ENCODE measurements around the gene DPRX. TPM values are rescaled to one million over a fixed set of nuclear protein-coding genes. Genes with fewer than 3 reads are reported as not detected.
"Not testable (repeated sequence)": the region's sequence is repeated elsewhere in the genome, so short reads cannot be mapped to it uniquely, and the experiment has no call there.

DPRX gene
- total RNA-seq, 2 donors from 2014 or later = not detected

DNA sequence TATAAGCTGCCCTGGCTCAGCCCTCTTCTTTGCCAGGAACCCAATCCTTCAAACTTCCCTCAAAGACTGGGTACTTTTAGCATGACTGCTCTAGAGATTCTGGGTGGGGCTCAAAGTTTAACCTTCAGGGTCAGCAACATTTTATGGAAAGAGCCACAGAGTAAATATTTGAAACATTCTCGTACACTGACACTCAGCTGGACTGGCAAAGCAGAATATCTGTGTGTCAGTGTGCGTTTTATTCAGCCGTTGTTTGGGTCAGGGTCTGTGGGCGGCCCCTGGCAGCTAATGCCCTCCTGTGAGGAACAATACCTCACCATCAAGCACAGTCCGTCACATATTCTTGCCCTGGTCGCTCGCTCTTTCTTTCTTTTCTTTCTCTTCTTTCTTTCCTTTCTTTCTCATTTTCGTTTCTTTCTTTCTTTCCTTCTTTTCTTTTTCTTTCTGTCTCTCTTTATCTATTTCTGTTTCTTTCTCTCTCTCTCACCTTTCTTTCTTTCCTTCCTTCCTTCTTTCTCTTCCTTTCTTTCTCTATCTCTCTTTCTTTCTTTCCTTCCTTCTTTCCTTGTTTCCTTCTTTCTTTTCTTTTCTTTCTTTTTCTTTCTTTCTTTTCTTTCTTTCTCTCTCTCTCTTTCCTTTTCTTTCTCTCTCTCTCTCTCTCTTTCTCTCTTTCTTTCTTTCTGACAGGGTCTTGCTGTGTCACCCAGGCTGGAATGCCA lies 10.7 kb downstream of the DPRX start:
- no peak for DNase-seq (ENCODE audit: low spot score)
- intact Hi-C loops (cut with DNase I) = no loop called here

DNA sequence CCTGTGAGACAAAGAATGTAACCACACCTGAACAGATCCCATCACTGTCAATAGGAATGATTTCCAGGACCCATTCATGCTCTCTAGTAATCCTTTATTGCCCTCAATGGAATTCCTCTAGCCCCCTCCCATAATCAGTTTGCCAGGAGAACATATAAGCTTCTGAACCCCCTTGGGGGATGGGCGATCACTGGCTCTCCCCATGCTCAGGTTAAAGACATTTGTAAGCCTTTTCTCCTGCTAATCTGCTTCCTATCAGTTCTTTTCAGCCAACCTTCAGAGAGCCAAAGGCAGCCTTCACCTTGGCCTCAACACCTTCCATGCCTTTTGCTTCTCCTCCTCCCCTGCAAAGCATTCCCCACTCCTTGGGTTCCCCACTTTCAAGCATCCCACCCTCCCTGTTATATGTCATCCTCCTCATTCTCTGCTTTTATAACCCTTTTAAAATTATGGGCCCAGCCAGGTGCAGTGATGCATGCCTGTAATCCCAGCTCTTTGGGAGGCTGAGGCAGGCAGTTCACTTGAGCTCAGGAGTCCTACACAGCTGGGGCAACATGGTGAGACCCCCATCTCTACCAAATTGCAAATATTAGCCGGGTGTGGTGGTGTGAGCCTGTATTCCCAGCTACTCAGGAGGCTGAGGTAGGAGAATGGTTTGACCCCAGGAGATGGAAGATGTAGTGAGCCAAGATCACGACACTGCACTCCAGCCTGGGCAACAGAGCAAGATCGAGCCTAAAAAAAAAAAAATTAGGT lies 12.4 kb downstream of the DPRX start:
- intact Hi-C loops (cut with DNase I) = no loop called here
- no peak for DNase-seq (ENCODE audit: low spot score)

DNA sequence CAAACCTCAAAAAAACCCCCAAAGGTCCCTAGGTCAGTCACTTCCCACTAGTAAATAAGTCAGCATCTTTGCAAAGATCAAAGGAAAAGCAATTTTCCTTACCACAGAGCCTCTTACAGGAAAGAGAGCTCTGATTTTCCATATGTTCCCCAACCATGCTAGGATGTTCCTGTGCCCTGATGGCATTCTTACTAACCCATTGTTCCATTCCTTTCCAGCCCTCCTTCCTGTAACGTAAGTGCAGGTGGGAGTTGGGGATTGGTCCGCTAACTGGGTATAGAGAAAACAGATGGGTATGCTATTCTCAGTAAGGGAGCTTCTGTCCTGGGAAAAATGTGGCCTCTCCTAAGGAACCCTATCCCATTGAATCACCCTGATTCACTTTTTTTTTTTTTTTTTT lies 14.3 kb downstream of the DPRX start:
- DNase-seq (ENCODE audit: low spot score) = no peak
- intact Hi-C loops (cut with DNase I) = no loop called here

DNA sequence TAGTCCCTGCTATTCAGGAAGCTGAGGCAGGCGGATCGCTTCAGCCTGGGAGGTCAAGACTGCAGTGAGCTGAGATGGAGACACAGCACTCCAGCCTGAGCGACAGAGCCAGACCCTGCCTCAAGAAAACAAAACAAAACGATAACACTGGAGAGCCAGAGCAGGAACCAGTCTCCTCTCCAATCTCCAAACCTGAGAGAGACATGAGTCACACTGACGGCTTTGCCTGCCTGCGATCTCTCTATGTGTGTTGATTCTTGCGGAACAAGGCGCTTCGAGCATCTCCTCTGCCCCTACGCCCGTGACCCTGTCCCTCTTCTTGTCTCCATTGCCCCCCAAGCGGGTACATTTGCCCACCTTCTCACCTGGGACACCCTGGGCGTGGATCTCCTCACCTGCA lies 15.6 kb downstream of the DPRX start:
- intact Hi-C loops (cut with DNase I) = no loop called here

DNA sequence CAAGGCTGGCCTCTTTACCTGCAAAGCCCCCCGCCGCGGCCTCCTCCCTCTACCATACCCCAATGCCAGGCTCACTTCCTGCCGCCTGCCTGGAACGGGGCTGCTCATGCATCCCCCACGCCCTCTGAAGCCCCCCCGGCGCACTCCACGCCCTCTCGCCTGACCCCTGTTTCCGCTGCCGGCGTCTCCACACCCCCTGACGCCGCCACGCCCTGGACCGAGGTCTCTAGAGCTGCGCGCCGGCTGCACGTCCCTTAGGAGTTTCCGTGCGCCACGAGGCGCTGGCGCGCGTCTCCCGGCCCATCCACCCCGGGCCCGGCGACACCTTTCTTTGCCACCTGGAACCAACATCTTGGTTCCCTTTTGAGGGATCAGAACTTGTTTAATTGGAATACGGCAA lies 16.0 kb downstream of the DPRX start:
- DNase-seq (ENCODE audit: low spot score) = no peak
- intact Hi-C loops (cut with DNase I) = no loop called here

More for the DNA sequence above, 15.6 kb downstream of the DPRX start:
- no peak for DNase-seq (ENCODE audit: low spot score)

DNA sequence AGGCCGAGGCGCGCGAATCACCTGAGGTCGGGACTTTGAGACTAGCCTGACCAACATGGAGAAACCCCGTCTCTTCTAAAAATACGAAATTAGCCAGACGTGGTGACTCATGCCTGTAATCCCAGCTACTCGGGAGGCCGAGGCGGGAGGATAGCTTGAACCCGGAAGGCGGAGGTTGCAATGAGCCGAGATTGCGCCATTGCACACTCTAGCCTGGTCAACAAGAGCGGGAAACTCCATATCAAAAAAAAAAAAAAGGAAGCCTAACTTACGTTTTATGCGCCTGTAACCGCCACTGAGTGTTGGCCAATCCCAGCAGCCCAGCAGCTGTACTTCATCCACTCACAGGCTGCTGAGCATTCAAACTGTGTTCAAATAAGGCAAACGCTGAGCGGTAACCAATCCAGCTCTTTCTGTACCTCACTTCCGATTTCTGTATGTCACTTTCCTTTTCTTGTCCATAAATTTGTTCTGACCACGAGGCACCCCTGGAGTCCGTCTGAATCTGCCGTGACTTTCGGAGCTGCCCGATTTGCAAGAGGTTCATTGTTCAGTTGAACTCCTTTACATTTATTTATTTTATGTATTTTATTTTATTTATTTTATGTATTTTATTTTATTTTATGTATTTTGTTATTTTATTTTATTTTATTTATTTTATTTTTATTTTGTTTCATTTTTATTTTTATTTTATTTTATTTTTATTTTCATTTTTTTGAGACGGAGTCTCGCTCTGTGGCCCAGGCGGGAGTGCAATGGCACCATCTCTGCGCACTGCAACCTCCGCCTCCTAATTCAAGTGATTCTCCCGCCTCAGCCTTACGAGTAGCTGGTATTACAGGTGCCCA lies 18.2 kb downstream of the DPRX start:
- no peak for DNase-seq (ENCODE audit: low spot score)
- intact Hi-C loops (cut with DNase I) = no loop called here

DNA sequence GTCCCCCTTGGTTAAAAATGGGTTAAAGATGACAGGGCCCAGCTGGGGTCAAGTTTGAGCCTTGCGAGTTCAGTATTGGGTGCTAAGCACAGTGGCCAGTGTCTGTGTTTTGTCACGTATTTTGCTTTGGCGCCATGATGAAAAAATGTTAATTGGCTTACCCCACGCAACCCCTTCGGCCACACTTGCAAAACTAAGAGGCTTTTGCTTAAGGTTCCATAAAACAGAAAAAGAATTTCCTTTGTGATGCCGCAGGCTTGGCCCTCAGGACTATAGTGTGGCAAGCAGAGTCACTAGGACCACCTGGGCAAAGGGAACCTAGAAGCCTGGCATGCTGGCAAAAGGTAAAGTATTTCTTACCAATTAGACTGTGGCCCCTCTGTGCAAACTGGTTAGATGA lies 20.7 kb downstream of the DPRX start:
- DNase-seq (ENCODE audit: low spot score) = no peak
- intact Hi-C loops (cut with DNase I) = no loop called here

DNA sequence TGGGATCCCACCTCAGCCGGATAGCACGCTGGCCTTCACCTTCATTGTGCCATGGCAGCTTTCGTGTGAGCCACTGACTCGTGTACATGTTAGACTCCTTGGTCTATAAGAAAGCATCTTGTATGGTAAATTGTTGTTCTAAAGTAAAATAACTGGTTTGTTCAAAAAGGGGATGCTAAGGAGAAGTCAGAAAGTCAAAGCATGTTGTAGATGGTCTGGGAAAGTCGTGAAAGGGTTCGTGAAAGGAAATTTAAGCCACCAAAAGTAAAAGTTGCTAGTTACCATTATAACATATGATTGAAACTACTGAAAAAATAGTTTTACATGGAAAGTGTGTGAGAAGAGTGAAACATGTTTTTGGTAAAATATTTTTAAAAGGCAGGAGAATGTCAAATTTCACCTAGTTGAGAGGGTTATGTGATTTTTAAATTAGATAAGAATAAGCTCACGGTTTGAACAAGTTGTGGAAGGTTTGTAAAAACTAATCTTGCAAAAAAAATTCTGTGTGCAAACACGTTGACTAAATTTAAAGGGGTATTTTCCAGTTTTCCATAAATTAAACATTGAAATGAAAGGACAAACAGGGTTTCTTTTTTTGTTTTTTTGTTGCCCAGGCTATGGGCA lies 23.4 kb downstream of the DPRX start:
- intact Hi-C loops (cut with DNase I) = no loop called here
- DNase-seq (ENCODE audit: low spot score) = no peak

DNA sequence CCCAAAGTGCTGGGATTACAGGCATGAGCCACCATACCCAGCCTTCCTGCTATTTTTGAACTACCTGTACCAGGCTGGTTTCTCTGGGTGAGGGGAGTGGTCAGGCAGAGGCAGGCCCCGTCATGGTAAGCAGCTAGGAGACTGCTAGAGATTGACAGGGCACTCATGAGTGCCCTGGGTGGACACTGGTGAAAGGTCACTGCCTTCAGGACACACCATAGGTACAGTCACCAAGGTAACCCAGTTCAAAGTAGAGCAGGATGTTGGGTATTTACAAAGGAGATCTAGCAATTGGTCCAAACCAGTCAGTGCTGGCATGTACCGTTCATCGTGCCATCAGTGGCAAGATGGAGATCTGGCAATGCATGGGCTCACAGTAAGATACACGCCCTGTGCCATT lies 25.5 kb downstream of the DPRX start:
- DNase-seq (ENCODE audit: low spot score) = no peak
- intact Hi-C loops (cut with DNase I) = no loop called here

DNA sequence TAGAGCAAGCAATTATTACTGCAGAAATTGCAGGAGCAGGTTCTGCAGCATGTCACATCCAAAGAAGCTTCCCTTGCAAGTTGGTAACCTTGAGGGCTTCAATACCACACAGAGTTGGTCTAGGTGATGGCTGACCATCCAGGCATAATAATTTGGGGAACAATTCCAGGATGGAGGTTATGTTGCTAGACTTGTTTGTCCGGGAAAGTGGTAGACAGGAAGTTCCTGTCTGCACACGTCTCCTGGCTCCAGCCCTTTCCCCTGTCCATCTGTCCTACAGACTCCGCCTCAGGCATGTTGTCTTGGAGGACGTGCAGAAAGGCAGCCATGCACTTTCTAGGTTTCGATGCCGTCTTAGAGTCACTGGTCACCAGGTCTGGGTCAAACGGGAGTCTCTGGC lies 26.0 kb downstream of the DPRX start:
- intact Hi-C loops (cut with DNase I) = no loop called here
- no peak for DNase-seq (ENCODE audit: low spot score)

DNA sequence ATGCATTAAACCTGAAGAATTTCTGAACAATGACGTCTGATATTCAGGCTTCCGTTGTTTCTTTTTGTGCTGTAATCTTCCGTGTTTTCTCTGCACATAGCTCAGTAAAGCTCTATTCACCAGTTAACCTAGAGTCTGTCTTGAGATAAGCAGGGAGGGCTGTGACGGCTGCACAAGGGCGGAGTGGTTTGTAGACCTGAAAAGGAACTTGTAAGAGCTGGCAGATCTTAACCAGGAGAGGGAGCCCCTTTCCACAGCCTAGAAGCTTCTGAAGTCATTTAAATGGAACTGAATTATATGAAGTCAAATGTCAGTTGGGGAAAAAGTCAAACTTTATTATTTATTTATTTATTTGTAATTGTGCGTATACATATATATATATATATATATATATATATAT lies 27.5 kb downstream of the DPRX start:
- intact Hi-C loops (cut with DNase I) = no loop called here

DNA sequence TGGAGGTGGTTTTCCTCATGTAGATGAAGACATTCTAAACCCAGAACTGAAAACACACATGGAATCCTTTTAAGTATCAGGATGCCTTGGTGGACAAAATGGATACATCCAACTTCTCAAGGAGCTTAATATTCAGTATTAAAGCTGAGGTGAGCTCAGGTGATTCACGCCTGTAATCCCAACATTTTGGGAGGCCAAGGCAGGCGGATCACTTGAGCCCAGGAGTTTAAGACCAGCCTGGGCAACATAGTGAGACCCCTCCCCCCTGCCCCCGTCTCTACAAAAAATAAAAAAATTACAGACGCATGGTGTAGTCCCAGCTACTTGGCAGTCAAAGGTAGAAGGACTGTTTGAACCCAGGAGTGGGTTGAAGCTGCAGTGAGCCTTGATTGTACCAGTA lies 28.8 kb downstream of the DPRX start:
- DNase-seq (ENCODE audit: low spot score) = no peak
- intact Hi-C loops (cut with DNase I) = no loop called here

More for the DNA sequence above, 27.5 kb downstream of the DPRX start:
- DNase-seq (ENCODE audit: low spot score) = no peak

DNA sequence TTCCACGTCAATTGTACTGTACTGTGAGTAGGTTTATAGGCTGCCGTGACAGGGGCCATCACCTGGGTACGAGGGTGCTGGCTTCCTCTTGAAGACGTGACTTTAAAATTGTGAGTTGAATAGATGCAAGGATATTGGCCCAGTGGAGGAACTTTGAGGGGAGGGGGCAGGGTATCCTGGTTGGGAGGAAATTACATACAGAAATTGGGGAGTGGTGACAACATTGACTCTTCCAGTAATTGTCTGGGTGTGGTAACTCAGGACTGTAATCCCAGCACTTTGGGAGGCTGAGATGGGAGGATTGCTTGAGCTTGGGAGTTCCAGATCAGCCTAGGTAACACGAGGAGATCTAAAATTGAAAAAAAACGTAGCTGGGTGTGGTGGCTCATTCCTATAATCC lies 30.4 kb downstream of the DPRX start:
- DNase-seq (ENCODE audit: low spot score) = no peak
- intact Hi-C loops (cut with DNase I) = no loop called here

DNA sequence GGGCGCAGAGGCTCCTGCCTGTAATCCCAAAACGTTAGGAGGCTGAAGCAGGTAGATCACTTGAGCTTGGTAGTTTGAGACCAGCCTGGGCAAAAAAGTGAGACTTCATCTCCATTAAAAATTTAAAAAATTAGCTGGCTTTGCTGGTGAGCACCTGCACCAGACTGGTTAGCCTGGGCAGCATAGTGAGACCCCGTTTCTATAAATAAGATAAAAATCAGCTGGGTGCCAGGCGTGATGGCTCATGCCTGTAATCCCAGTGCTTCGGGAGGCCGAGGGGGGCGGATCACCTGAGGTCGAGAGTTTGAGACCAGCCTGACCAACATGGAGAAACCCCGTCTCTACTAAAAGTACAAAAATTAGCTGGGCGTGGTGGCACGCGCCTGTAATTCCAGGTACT lies 32.4 kb downstream of the DPRX start:
- intact Hi-C loops (cut with DNase I) = no loop called here
- DNase-seq (ENCODE audit: low spot score) = no peak

DNA sequence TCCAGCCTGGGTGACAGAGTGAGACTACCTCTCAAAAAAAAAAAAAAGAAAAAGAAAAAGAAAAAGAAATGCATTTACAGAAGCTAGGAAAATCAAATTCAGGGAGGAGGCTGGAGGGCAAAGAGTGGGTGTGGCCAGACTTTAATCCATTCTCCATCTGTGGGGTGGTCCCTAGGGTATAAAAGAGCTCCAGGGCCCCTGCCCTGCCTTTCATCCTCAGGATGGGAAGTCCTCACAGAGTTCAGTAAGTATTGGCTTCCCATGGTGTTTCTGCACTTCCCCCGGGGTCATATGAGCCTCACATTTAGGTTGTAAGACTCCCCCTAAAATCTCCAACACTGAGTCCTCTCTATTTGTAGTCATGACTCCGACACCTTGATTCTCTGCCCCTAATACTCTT lies 33.0 kb downstream of the DPRX start:
- no peak for DNase-seq (ENCODE audit: low spot score)
- intact Hi-C loops (cut with DNase I) = no loop called here

DNA sequence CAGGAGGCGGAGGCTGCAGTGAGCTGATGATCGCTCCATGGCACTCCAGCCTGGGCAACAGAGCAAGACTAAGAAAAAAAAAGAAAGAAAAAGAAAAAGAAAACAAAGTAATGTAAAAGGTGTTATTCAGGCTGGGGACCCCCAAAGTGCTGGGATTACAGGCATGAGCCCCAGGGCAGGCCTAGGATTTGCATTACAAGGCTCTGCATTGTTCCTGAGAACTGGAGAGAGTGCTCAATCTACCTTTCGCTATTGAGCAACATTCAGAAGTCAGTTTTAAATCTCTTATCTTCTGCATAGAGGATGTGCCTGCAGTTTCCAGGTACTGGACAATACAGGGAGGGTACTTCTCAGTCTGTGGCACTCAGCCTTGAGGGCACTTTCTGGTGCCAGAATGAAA lies 34.5 kb downstream of the DPRX start:
- intact Hi-C loops (cut with DNase I); DNase-seq (ENCODE audit: low spot score): not testable (repeated sequence)

DNA sequence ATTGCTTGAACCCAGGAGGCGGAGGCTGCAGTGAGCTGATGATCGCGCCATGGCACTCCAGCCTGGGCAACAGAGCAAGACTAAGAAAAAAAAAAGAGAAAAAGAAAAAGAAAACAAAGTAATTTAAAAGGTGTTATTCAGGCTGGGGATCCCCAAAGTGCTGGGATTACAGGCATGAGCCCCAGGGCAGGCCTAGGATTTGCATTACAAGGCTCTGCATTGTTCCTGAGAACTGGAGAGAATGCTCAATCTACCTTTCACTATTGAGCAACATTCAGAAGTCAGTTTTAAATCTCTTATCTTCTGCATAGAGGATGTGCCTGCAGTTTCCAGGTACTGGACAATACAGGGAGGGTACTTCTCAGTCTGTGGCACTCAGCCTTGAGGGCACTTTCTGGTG lies 37.0 kb downstream of the DPRX start:
- intact Hi-C loops (cut with DNase I); DNase-seq (ENCODE audit: low spot score): not testable (repeated sequence)

DNA sequence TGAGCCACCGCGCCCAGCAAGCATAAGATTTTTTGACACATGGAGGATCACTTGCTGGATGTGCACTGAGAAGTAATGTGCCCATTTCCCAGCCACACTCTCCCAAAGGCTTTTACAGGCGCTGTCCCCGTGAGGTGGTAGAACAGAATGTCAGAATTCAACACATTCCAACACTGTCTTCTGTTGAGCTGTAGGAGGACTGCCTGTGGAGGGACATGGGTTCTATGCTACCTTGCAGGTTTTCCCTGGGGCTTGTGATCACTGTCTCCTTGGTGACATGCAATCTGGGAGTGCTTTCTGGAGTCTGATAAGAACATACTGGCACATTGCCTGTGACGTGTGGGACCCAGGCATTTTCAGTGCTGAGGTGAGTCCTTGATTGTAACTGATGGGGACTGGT lies 38.5 kb downstream of the DPRX start:
- intact Hi-C loops (cut with DNase I) = no loop called here

DNA sequence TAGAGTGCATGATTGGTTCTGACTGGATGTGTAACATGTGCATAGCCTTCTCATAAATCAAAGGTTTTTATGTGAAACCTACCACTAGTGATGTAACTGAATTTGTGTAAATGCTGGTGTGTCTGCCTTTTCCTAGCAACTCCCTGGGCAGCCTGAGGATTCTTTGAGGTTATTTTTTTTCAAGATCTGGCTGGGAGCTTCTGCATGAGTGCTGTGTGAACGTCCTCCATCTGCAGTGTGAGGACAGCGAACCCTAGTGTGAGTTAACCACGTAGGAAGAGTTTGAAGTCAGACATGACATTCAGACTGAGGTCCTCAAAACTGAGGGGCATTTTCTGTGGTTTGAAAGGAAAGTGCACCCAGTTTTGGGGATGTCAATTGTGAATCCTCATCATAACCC lies 39.9 kb downstream of the DPRX start:
- intact Hi-C loops (cut with DNase I) = no loop called here
- DNase-seq (ENCODE audit: low spot score) = no peak

More for the DNA sequence above, 38.5 kb downstream of the DPRX start:
- no peak for DNase-seq (ENCODE audit: low spot score)

Data from posterior vena cava (tissue), 2 donors.